Testis (tissue), 2 donors: ENCODE measurements around the gene FOCAD.

Experiments
- CTCF ChIP-seq, 3 experiments: fragments of 450-650 bp in 2 of 3; fragments of 200-600 bp in 1 of 3; sonication (generic) in 1 of 3; IDR thresholded peaks; one replicate each; pipeline ENCODE4 v1.5.1; 2016 to 2019; ENCODE audit warnings: antibody characterized with exemption in 3 of 3, mild to moderate bottlenecking in 2 of 3, moderate library complexity in 1 of 3
- POLR2A ChIP-seq: fragments of 450-650 bp; IDR thresholded peaks from one replicate; pipeline ENCODE4 v1.6.1; 2017; ENCODE audit warnings: antibody characterized with exemption, mild to moderate bottlenecking, moderate library complexity

DNA sequence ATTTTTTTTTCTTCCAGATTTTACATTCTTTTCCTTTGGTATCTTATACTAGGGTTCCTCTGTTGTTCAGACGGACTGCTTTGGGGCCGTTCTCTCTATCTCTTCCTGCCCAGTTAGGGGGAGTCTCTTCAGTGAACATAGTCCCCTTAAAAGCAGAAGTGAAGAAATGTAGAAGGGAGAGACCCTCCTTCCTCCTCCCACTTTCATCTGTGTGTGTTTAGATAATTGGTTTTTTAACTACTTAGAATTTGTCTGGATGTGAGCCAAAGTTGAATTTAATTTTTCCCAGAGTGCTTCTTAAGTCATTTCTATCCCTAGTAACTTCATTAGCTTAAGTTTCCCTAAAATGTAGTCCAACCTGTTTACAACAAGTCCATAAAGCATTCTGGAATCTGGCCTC, 179.9 kb downstream of the FOCAD start:
- TF ChIP-seq CTCF (IDR thresholded peaks at IDR 0.05), result no peak
- TF ChIP-seq POLR2A, result no peak
